ENCODE measurements around the gene SLC2A11. TPM values are rescaled to one million over a fixed set of nuclear protein-coding genes. Genes with fewer than 3 reads are reported as not detected.

Gene SLC2A11
- total and polyA plus RNA-seq, 9 of the 15 experiments (the other 6 are each of a cell fraction or from before 2014, with no cell fraction given), result 0.44 to 2.7 (median 2.1) TPM

DNA sequence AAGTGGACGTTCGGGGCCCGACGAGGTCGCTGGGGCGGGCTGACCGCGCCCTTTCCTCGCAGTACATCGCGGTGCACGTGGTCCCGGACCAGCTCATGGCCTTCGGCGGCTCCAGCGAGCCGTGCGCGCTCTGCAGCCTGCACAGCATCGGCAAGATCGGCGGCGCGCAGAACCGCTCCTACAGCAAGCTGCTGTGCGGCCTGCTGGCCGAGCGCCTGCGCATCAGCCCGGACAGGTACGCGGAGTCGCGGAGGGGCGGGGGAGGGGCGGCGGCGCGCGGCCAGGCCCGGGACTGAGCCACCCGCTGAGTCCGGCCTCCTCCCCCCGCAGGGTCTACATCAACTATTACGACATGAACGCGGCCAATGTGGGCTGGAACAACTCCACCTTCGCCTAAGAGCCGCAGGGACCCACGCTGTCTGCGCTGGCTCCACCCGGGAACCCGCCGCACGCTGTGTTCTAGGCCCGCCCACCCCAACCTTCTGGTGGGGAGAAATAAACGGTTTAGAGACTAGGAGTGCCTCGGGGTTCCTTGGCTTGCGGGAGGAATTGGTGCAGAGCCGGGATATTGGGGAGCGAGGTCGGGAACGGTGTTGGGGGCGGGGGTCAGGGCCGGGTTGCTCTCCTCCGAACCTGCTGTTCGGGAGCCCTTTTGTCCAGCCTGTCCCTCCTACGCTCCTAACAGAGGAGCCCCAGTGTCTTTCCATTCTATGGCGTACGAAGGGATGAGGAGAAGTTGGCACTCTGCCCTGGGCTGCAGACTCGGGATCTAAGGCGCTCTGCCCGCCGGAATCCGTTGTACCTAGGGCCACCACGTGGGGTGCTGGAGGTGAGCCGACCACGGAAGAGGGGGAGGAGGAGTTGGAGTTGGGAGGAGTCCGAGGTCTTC lies 37.3 kb downstream of the SLC2A11 start:
- Histone ChIP-seq H3K79me2 (ENCODE audit: control insufficient read depth, insufficient read depth, low read length) (peaks cover 42% of the 10 kb centered on the region), H3K9me1 (ENCODE audit: control insufficient read depth, insufficient read depth, low read length) (peaks cover 3% of the 10 kb centered on the region), H2AFZ (ENCODE audit: low read depth, low read length) (peak overlapping the region; percentile 61; the same call in 1 of the 2 replicates), H3K27me3 (ENCODE audit: control insufficient read depth in 2 of 2, insufficient read depth in 2 of 2, low read length in 2 of 2) (no peaks in the 10 kb centered on the region), H3K4me2 (ENCODE audit: insufficient read depth, low read length) (peak overlapping the region; percentile 95), H3K4me3 (peak overlapping the region; percentile 77), H3K27ac (ENCODE audit: extremely low read depth, low read depth, low read length) (peak overlapping the region; percentile 96), H3K4me1 (replicated peaks in 1 of 2; ENCODE audit: control insufficient read depth in 2 of 2, insufficient read depth in 2 of 2, low read length in 2 of 2) (peaks cover 18 to 34% of the 10 kb centered on the region in 2 experiments), H4K20me1 (replicated peaks; ENCODE audit: control insufficient read depth, insufficient read depth, low read length) (peaks cover 10% of the 10 kb centered on the region; the same call in 1 of the 2 replicates), H3K36me3 (ENCODE audit: control insufficient read depth, insufficient read depth, low read length) (peaks cover 31% of the 10 kb centered on the region), H3K9ac (ENCODE audit: insufficient read depth in 1 of 2, low read depth in 2 of 2, low read length in 2 of 2) (peak overlapping the region; percentile 79 to 91), H3K9me3 (replicated peaks; ENCODE audit: control insufficient read depth, insufficient read depth, low read depth, low read length) (peaks cover 4% of the 10 kb centered on the region; the same call in 1 of the 2 replicates)
- 2% methylated on average over 30 of the region's 79 CpGs for WGBS (ENCODE audit: insufficient coverage, low coverage, missing lambda C conversion rate)
- ATAC-seq (peak; percentile 81), FAIRE-seq (peak; percentile 90), DNase-seq (ENCODE audit: extremely low read depth in 1 of 4, low spot score in 3 of 4) (peak; percentile 69 to 88 (median 76))
- in situ Hi-C loops (cut with MboI), result no loop called here
- BruUV-seq (replicated peaks), result TSS peak; percentile 88
- intact Hi-C loops (cut with micrococcal nuclease), result no loop called here
- POLR2A ChIA-PET, result interaction anchor here (0.6 to 1.7 kb wide), 9 partner anchors 9 to 539 kb away, joined by 3 to 6 read pairs (median 3); no protein-coding TSS in a partner anchor
- CTCF ChIA-PET (ENCODE audit: low intra/inter-chr PET ratio), result no interaction called here
- no peak for TF ChIP-seq POU5F1 (IDR thresholded peaks at IDR 0.05; ENCODE audit: borderline replicate concordance, low read depth, low read length, partially characterized antibody)
- TF ChIP-seq, protein P1, sequence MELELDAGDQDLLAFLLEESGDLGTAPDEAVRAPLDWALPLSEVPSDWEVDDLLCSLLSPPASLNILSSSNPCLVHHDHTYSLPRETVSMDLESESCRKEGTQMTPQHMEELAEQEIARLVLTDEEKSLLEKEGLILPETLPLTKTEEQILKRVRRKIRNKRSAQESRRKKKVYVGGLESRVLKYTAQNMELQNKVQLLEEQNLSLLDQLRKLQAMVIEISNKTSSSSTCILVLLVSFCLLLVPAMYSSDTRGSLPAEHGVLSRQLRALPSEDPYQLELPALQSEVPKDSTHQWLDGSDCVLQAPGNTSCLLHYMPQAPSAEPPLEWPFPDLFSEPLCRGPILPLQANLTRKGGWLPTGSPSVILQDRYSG (tag; conservative IDR thresholded peaks at IDR 0.05; ENCODE audit: low read depth), result no peak
- TF ChIP-seq MTA3 (IDR thresholded peaks at IDR 0.05; ENCODE audit: borderline replicate concordance), result no peak
- TF ChIP-seq SIN3A (IDR thresholded peaks at IDR 0.05; ENCODE audit: borderline replicate concordance in 2 of 2, control insufficient read depth in 1 of 2, low read depth in 2 of 2, low read length in 2 of 2), result peak; percentile 30 to 51; a peak in 1 of 4 replicates
- TF ChIP-seq EZH2 (IDR thresholded peaks at IDR 0.05; ENCODE audit: borderline replicate concordance, low read depth, low read length), result no peak
- TF ChIP-seq ZNF197 (CRISPR knock-in tag; IDR thresholded peaks at IDR 0.05; ENCODE audit: low read depth), result no peak
- TF ChIP-seq BCOR (IDR thresholded peaks at IDR 0.05), result no peak
- no peak for TF ChIP-seq PTRF (tag; IDR thresholded peaks at IDR 0.05)
- TF ChIP-seq CUX1 (CRISPR knock-in tag; IDR thresholded peaks at IDR 0.05), result no peak
- no peak for TF ChIP-seq ZNF584 (CRISPR knock-in tag; IDR thresholded peaks at IDR 0.05; ENCODE audit: low read depth)
- no peak for TF ChIP-seq ZFP36 (IDR thresholded peaks at IDR 0.05; ENCODE audit: low read depth, low read length, partially characterized antibody)
- 0 out of 2 replicates have a peak, but pooled peaks have one; percentile 15 for TF ChIP-seq DPF2 (IDR thresholded peaks at IDR 0.05)
- no peak for TF ChIP-seq MAFF (IDR thresholded peaks at IDR 0.05; ENCODE audit: low read length)
